Hepatocyte (in vitro differentiated cells): ENCODE measurements around the gene FAM3D. TPM values are rescaled to one million over a fixed set of nuclear protein-coding genes. Genes with fewer than 3 reads are reported as not detected.

ENCODE experiments used
- DNase-seq: peaks from one replicate; pipeline ENCODE4 v3.0.0-alpha.2; 2016; ENCODE audit warnings: low spot score
- H2AFZ ChIP-seq: fragments of 200-600 bp; sonication (generic); 2 replicates; pipeline ENCODE4 v1.6.0; 2016; ENCODE audit warnings: antibody characterized with exemption, mild to moderate bottlenecking
- H3K27ac ChIP-seq: fragments of 200-600 bp; sonication (generic); 2 replicates; pipeline ENCODE4 v1.5.1; 2016; ENCODE audit warnings: mild to moderate bottlenecking
- H3K27me3 ChIP-seq: fragments of 200-600 bp; sonication (generic); 2 replicates; pipeline ENCODE4 v1.6.1; 2016
- H3K36me3 ChIP-seq: fragments of 200-600 bp; sonication (generic); replicated peaks from 2 replicates; pipeline ENCODE4 v1.5.1; 2016; ENCODE audit warnings: low read depth; ENCODE audit not compliant: insufficient read depth
- H3K4me1 ChIP-seq: fragments of 200-600 bp; sonication (generic); 2 replicates; pipeline ENCODE4 v1.5.1; 2016; ENCODE audit warnings: mild to moderate bottlenecking, moderate library complexity; ENCODE audit not compliant: insufficient read depth
- H3K4me2 ChIP-seq: fragments of 200-600 bp; sonication (generic); 2 replicates; pipeline ENCODE4 v1.6.0; 2016
- H3K4me3 ChIP-seq: fragments of 200-600 bp; sonication (generic); 2 replicates; pipeline ENCODE4 v1.5.1; 2016; ENCODE audit warnings: mild to moderate bottlenecking
- H3K79me2 ChIP-seq: fragments of 200-600 bp; sonication (generic); 2 replicates; pipeline ENCODE4 v1.6.0; 2017; ENCODE audit warnings: mild to moderate bottlenecking
- H3K9me2 ChIP-seq: fragments of 200-600 bp; sonication (generic); replicated peaks from 2 replicates; pipeline ENCODE4 v1.6.0; 2017; ENCODE audit warnings: mild to moderate bottlenecking; ENCODE audit not compliant: insufficient read depth
- H3K9me3 ChIP-seq: fragments of 200-600 bp; sonication (generic); 2 replicates; pipeline ENCODE4 v1.5.1; 2016; ENCODE audit warnings: low read depth, mild to moderate bottlenecking
- H4K20me1 ChIP-seq: fragments of 200-600 bp; sonication (generic); 2 replicates; pipeline ENCODE4 v1.6.0; 2016; ENCODE audit warnings: mild to moderate bottlenecking; ENCODE audit not compliant: insufficient read depth, poor library complexity, severe bottlenecking
- EZH2 ChIP-seq: fragments of 200-600 bp; sonication (generic); IDR thresholded peaks from 2 replicates; pipeline ENCODE4 v1.6.1; 2016; ENCODE audit warnings: antibody characterized with exemption, mild to moderate bottlenecking, borderline replicate concordance
- EZH2phosphoT487 ChIP-seq: fragments of 200-600 bp; sonication (generic); IDR thresholded peaks from one replicate; pipeline ENCODE4 v1.6.1; 2018; ENCODE audit warnings: antibody characterized with exemption, mild to moderate bottlenecking, low read depth, moderate library complexity; ENCODE audit not compliant: unreplicated experiment, severe bottlenecking
- WGBS: methylation state at CpG from one replicate; pipeline ENCODE4 v1.1.6; 2016; ENCODE audit warnings: low lambda C conversion rate; ENCODE audit errors: missing lambda C conversion rate; 5-methylcytosine and 5-hydroxymethylcytosine counted together
- polyA plus RNA-seq: library from polyadenylated mRNA; unstranded; fragments of >200 nt; fragmentation: Nextera tagmentation; extraction: Ambion mirVana; gene quantifications from 2 replicates; pipeline ENCODE4 v1.2.1, GENCODE V29; 2016
- total RNA-seq: library from RNA; depleted of rRNA; stranded (reverse); fragments of >200 nt; gene quantifications from 2 replicates; pipeline ENCODE4 v1.2.3, GENCODE V29; 2014
- TF ChIP-seq, protein P1 (sequence below): fragments of 200-600 bp; sonication (generic); IDR thresholded peaks from 2 replicates; pipeline ENCODE4 v1.5.1; 2016; ENCODE audit warnings: antibody characterized with exemption, mild to moderate bottlenecking; ENCODE audit not compliant: poor library complexity

FAM3D gene
- total and polyA plus RNA-seq, 2 experiments from 2014 or later = 4.3 to 4.5 TPM

DNA sequence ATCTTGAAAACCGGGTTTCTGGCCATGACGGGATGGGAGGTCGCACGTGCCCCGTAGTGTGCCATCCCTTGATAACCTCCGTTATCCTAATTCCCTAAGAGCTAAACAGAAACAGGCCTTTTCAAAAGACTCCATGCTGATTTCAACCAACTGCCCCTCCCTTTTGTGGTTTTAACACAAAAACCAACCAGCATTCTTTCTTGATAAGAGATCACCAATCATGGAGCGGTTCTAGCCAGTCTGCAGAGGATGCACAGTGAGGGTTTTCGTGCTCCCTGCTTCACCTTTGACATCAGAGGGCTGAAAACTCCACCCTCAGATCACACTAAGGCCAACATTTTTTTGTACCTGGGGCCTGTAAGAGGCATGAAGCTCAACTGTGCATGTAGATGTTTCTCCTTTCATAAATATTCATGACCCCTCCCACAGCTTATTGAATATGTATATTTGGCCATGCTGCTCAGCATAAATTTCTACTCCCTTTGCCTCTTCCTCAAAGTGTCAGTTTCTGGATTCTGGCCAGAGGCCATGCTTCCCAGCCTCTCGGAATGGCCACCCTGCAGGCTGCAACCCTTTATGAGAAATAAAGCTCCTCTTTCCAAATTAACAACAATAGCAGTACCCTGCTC, 41.3 kb downstream of the FAM3D start:
- Histone ChIP-seq H3K9me3 (no peaks in the 10 kb centered on the region), H3K79me2 (no peaks in the 10 kb centered on the region), H3K4me2 (no peak overlapping the region), H3K4me1 (peaks cover 38% of the 10 kb centered on the region), H3K27me3 (no peaks in the 10 kb centered on the region), H3K4me3 (no peak overlapping the region), H3K27ac (no peak overlapping the region), H2AFZ (no peak overlapping the region), H3K9me2 (no peaks in the 10 kb centered on the region), H3K36me3 (no peaks in the 10 kb centered on the region), H4K20me1 (no peaks in the 10 kb centered on the region)
- TF ChIP-seq, protein P1, sequence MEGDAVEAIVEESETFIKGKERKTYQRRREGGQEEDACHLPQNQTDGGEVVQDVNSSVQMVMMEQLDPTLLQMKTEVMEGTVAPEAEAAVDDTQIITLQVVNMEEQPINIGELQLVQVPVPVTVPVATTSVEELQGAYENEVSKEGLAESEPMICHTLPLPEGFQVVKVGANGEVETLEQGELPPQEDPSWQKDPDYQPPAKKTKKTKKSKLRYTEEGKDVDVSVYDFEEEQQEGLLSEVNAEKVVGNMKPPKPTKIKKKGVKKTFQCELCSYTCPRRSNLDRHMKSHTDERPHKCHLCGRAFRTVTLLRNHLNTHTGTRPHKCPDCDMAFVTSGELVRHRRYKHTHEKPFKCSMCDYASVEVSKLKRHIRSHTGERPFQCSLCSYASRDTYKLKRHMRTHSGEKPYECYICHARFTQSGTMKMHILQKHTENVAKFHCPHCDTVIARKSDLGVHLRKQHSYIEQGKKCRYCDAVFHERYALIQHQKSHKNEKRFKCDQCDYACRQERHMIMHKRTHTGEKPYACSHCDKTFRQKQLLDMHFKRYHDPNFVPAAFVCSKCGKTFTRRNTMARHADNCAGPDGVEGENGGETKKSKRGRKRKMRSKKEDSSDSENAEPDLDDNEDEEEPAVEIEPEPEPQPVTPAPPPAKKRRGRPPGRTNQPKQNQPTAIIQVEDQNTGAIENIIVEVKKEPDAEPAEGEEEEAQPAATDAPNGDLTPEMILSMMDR = no peak
- TF ChIP-seq EZH2 (no peak), EZH2phosphoT487 (no peak)
- DNase-seq = no peak
- 82% methylated on average over 9 of the region's 9 CpGs for WGBS

- TF ChIP-seq EZH2 (no peak), EZH2phosphoT487 (no peak)
- TF ChIP-seq, protein P1 = no peak
- no peaks in the 10 kb centered on the region for H3K9me2 ChIP-seq
- H3K27me3 ChIP-seq = no peaks in the 10 kb centered on the region
- no peaks in the 10 kb centered on the region for H4K20me1 ChIP-seq
- H3K4me1 ChIP-seq = peaks cover 33% of the 10 kb centered on the region
- no peak for DNase-seq
- no peaks in the 10 kb centered on the region for H3K9me3 ChIP-seq
- no peak overlapping the region for H2AFZ ChIP-seq
- H3K79me2 ChIP-seq = no peaks in the 10 kb centered on the region
- no peak overlapping the region for H3K27ac ChIP-seq
- H3K4me3 ChIP-seq = no peak overlapping the region
- H3K4me2 ChIP-seq = no peak overlapping the region
- H3K36me3 ChIP-seq = no peaks in the 10 kb centered on the region
- 56% methylated on average over 3 of the region's 3 CpGs for WGBS
These were observed 42.0 kb downstream of the FAM3D start for GRCh38 chr3:58624550-58624949.

DNA sequence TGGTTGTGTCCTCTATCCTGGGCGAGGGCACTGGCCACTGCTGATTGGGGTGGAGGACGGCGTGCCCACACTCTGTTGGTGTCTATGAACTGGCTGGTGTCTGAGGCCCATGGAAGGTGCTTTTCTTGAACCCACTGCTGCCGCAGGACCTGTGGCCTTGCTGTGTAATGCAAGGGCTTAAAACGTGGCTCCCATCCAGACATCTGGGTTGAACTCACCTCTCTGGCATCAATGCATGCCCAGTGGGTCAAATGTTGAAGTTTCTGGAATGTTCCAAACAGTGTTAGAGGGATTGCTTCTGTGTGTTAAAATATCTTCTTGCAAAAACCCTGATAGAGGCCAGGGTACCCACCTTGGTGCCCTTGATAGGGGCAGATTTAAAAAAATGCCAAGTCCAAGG, 42.6 kb downstream of the FAM3D start:
- H4K20me1 ChIP-seq = no peaks in the 10 kb centered on the region
- no peaks in the 10 kb centered on the region for H3K9me3 ChIP-seq
- no peak overlapping the region for H2AFZ ChIP-seq
- 89% methylated on average over 5 of the region's 5 CpGs for WGBS
- no peaks in the 10 kb centered on the region for H3K9me2 ChIP-seq
- H3K79me2 ChIP-seq = no peaks in the 10 kb centered on the region
- no peaks in the 10 kb centered on the region for H3K36me3 ChIP-seq
- no peak overlapping the region for H3K4me3 ChIP-seq
- DNase-seq = no peak
- H3K27me3 ChIP-seq = no peaks in the 10 kb centered on the region
- TF ChIP-seq EZH2phosphoT487 (no peak), EZH2 (no peak)
- TF ChIP-seq, protein P1 = no peak
- peaks cover 28% of the 10 kb centered on the region for H3K4me1 ChIP-seq
- no peak overlapping the region for H3K4me2 ChIP-seq
- no peak overlapping the region for H3K27ac ChIP-seq
